ENCODE measurements around the gene TLE7.
A peak's percentile ranks its signal among the peaks of the same experiment; 100 is the strongest.

Gene TLE7

GRCh38 chr16:71424626-71425025 is 17.2 kb downstream of the TLE7 start:
- Mint-ChIP-seq H3K4me1 (ENCODE audit: low read depth in 2 of 2) (peaks cover 4 to 5% of the 10 kb centered on the region in 2 donors), H3K27me3 (peaks cover 61 to 91% of the 10 kb centered on the region in 2 donors), H3K9me3 (no peaks in the 10 kb centered on the region), H3K4me3 (no peak overlapping the region), H3K36me3 (ENCODE audit: insufficient read depth) (no peaks in the 10 kb centered on the region), H3K27ac (no peak overlapping the region)
- no peak for ATAC-seq (replicated peaks)
- no peak for DNase-seq

- H3K27ac Mint-ChIP-seq = no peak overlapping the region
- peaks cover 58 to 91% of the 10 kb centered on the region in 2 donors for H3K27me3 Mint-ChIP-seq
- DNase-seq (no peak), ATAC-seq (replicated peaks) (no peak)
- H3K4me3 Mint-ChIP-seq = no peak overlapping the region
- no peaks in the 10 kb centered on the region for H3K36me3 Mint-ChIP-seq (ENCODE audit: insufficient read depth)
- H3K4me1 Mint-ChIP-seq (ENCODE audit: low read depth in 2 of 2) = peaks cover 4 to 5% of the 10 kb centered on the region in 2 donors
- H3K9me3 Mint-ChIP-seq = no peaks in the 10 kb centered on the region
Measured at GRCh38 chr16:71423865-71424264, 18.0 kb downstream of the TLE7 start.

GRCh38 chr16:71423016-71423415 is 18.8 kb downstream of the TLE7 start:
- Mint-ChIP-seq H3K4me3 (no peak overlapping the region), H3K27me3 (peaks cover 62 to 91% of the 10 kb centered on the region in 2 donors), H3K4me1 (ENCODE audit: low read depth in 2 of 2) (peaks cover 4 to 5% of the 10 kb centered on the region in 2 donors), H3K27ac (no peak overlapping the region), H3K9me3 (no peaks in the 10 kb centered on the region), H3K36me3 (ENCODE audit: insufficient read depth) (no peaks in the 10 kb centered on the region)
- ATAC-seq (replicated peaks) (no peak), DNase-seq (no peak)

- no peak overlapping the region for H3K27ac Mint-ChIP-seq
- DNase-seq (peak in 1 of 3 experiments; percentile 6), ATAC-seq (replicated peaks) (peak; percentile 41)
- H3K36me3 Mint-ChIP-seq (ENCODE audit: insufficient read depth) = no peaks in the 10 kb centered on the region
- H3K9me3 Mint-ChIP-seq = no peaks in the 10 kb centered on the region
- H3K4me3 Mint-ChIP-seq = no peak overlapping the region
- H3K4me1 Mint-ChIP-seq (ENCODE audit: low read depth in 2 of 2) = peaks cover 0 to 5% of the 10 kb centered on the region in 2 donors
- peaks cover 63 to 86% of the 10 kb centered on the region in 2 donors for H3K27me3 Mint-ChIP-seq
Measured at GRCh38 chr16:71421911-71422310, 19.9 kb downstream of the TLE7 start.

- peaks cover 46 to 85% of the 10 kb centered on the region in 2 donors for H3K27me3 Mint-ChIP-seq
- no peak for DNase-seq
- H3K4me1 Mint-ChIP-seq (ENCODE audit: low read depth in 2 of 2) = peaks cover 0 to 4% of the 10 kb centered on the region in 2 donors
- H3K36me3 Mint-ChIP-seq (ENCODE audit: insufficient read depth) = peaks cover 3% of the 10 kb centered on the region
- no peak overlapping the region for H3K27ac Mint-ChIP-seq
- ATAC-seq (replicated peaks) = no peak
- no peak overlapping the region for H3K4me3 Mint-ChIP-seq
- H3K9me3 Mint-ChIP-seq = no peaks in the 10 kb centered on the region
Measured at GRCh38 chr16:71414038-71414437, 27.8 kb downstream of the TLE7 start.

GRCh38 chr16:71413341-71413740 is 28.5 kb downstream of the TLE7 start:
- Mint-ChIP-seq H3K9me3 (no peaks in the 10 kb centered on the region), H3K27ac (no peak overlapping the region), H3K36me3 (ENCODE audit: insufficient read depth) (peaks cover 3% of the 10 kb centered on the region), H3K4me1 (ENCODE audit: low read depth in 2 of 2) (peaks cover 0 to 5% of the 10 kb centered on the region in 2 donors), H3K27me3 (peaks cover 44 to 85% of the 10 kb centered on the region in 2 donors), H3K4me3 (no peak overlapping the region)
- DNase-seq (no peak), ATAC-seq (replicated peaks) (no peak)

GRCh38 chr16:71412270-71413160 is 29.3 kb downstream of the TLE7 start:
- peaks cover 0 to 12% of the 10 kb centered on the region in 2 donors for H3K4me1 Mint-ChIP-seq (ENCODE audit: low read depth in 2 of 2)
- no peak overlapping the region for H3K27ac Mint-ChIP-seq
- peaks cover 38 to 85% of the 10 kb centered on the region in 2 donors for H3K27me3 Mint-ChIP-seq
- H3K9me3 Mint-ChIP-seq = no peaks in the 10 kb centered on the region
- H3K4me3 Mint-ChIP-seq = no peak overlapping the region
- ATAC-seq (replicated peaks) = peak; percentile 70
- H3K36me3 Mint-ChIP-seq (ENCODE audit: insufficient read depth) = peaks cover 3% of the 10 kb centered on the region
- peak; percentile 65 to 66 (median 66) for DNase-seq

GRCh38 chr16:71410146-71410545 is 31.7 kb downstream of the TLE7 start:
- no peak for ATAC-seq (replicated peaks)
- no peak overlapping the region for H3K27ac Mint-ChIP-seq
- H3K9me3 Mint-ChIP-seq = no peaks in the 10 kb centered on the region
- peaks cover 0 to 16% of the 10 kb centered on the region in 2 donors for H3K4me1 Mint-ChIP-seq (ENCODE audit: low read depth in 2 of 2)
- H3K27me3 Mint-ChIP-seq = peaks cover 19 to 83% of the 10 kb centered on the region in 2 donors
- no peak overlapping the region for H3K4me3 Mint-ChIP-seq
- DNase-seq = no peak
- peaks cover 5% of the 10 kb centered on the region for H3K36me3 Mint-ChIP-seq (ENCODE audit: insufficient read depth)

GRCh38 chr16:71409011-71409775 is 32.7 kb downstream of the TLE7 start:
- ATAC-seq (replicated peaks) (no peak), DNase-seq (no peak)
- Mint-ChIP-seq H3K27me3 (peaks cover 28 to 90% of the 10 kb centered on the region in 2 donors), H3K4me3 (no peak overlapping the region), H3K27ac (no peak overlapping the region), H3K36me3 (ENCODE audit: insufficient read depth) (peaks cover 5% of the 10 kb centered on the region), H3K9me3 (no peaks in the 10 kb centered on the region), H3K4me1 (ENCODE audit: low read depth in 2 of 2) (peaks cover 0 to 16% of the 10 kb centered on the region in 2 donors)

GRCh38 chr16:71408536-71408935 is 33.3 kb downstream of the TLE7 start:
- peaks cover 3% of the 10 kb centered on the region for H3K36me3 Mint-ChIP-seq (ENCODE audit: insufficient read depth)
- ATAC-seq (replicated peaks) (no peak), DNase-seq (no peak)
- peaks cover 0 to 16% of the 10 kb centered on the region in 2 donors for H3K4me1 Mint-ChIP-seq (ENCODE audit: low read depth in 2 of 2)
- no peak overlapping the region for H3K4me3 Mint-ChIP-seq
- H3K9me3 Mint-ChIP-seq = no peaks in the 10 kb centered on the region
- peaks cover 32 to 92% of the 10 kb centered on the region in 2 donors for H3K27me3 Mint-ChIP-seq
- no peak overlapping the region for H3K27ac Mint-ChIP-seq

GRCh38 chr16:71407731-71408130 is 34.1 kb downstream of the TLE7 start:
- Mint-ChIP-seq H3K4me1 (ENCODE audit: low read depth in 2 of 2) (peaks cover 0 to 16% of the 10 kb centered on the region in 2 donors), H3K27ac (no peak overlapping the region), H3K36me3 (ENCODE audit: insufficient read depth) (peaks cover 2% of the 10 kb centered on the region), H3K9me3 (no peaks in the 10 kb centered on the region), H3K4me3 (no peak overlapping the region), H3K27me3 (peaks cover 34 to 92% of the 10 kb centered on the region in 2 donors)
- ATAC-seq (replicated peaks) (no peak), DNase-seq (no peak)

- Mint-ChIP-seq H3K4me1 (ENCODE audit: low read depth in 2 of 2) (peaks cover 0 to 12% of the 10 kb centered on the region in 2 donors), H3K36me3 (ENCODE audit: insufficient read depth) (peaks cover 2% of the 10 kb centered on the region), H3K27ac (no peak overlapping the region), H3K9me3 (no peaks in the 10 kb centered on the region), H3K4me3 (no peak overlapping the region), H3K27me3 (peaks cover 32 to 92% of the 10 kb centered on the region in 2 donors)
- no peak for ATAC-seq (replicated peaks)
- DNase-seq = no peak
Measured at GRCh38 chr16:71406724-71407123, 35.1 kb downstream of the TLE7 start.

- H3K4me1 Mint-ChIP-seq (ENCODE audit: low read depth in 2 of 2) = peaks cover 0 to 12% of the 10 kb centered on the region in 2 donors
- H3K36me3 Mint-ChIP-seq (ENCODE audit: insufficient read depth) = peaks cover 2% of the 10 kb centered on the region
- H3K27me3 Mint-ChIP-seq = peaks cover 35 to 92% of the 10 kb centered on the region in 2 donors
- H3K27ac Mint-ChIP-seq = no peak overlapping the region
- no peak for DNase-seq
- no peaks in the 10 kb centered on the region for H3K9me3 Mint-ChIP-seq
- H3K4me3 Mint-ChIP-seq = no peak overlapping the region
- ATAC-seq (replicated peaks) = no peak
Measured at GRCh38 chr16:71406316-71406715, 35.5 kb downstream of the TLE7 start.

Data from effector memory CD8-positive, alpha-beta T cell (primary cell).